IPS-20b (cell line): ENCODE results near the gene EIF3A.

Source experiments
- H3K27ac ChIP-seq: one replicate; pipeline ENCODE4 v1.5.1; 2013; ENCODE audit warnings: low read length
- H3K27me3 ChIP-seq: 2 replicates; pipeline ENCODE4 v1.6.1; 2013; ENCODE audit warnings: mild to moderate bottlenecking, low read length, inconsistent platforms; ENCODE audit not compliant: insufficient read depth
- H3K36me3 ChIP-seq: 2 replicates; pipeline ENCODE4 v1.6.1; 2013; ENCODE audit warnings: low read depth, mild to moderate bottlenecking, inconsistent platforms, low read length, moderate library complexity; ENCODE audit not compliant: insufficient read depth
- H3K4me1 ChIP-seq: 2 replicates; pipeline ENCODE4 v1.6.1; 2013; ENCODE audit warnings: mild to moderate bottlenecking, control low read depth, inconsistent platforms, low read length, moderate library complexity; ENCODE audit not compliant: insufficient read depth
- H3K4me3 ChIP-seq: 2 replicates; pipeline ENCODE4 v1.5.1; 2013; ENCODE audit warnings: mild to moderate bottlenecking, low read length, inconsistent platforms
- H3K9ac ChIP-seq: 2 replicates; pipeline ENCODE4 v1.6.1; 2013; ENCODE audit warnings: low read depth, mild to moderate bottlenecking, inconsistent platforms, low read length, moderate library complexity
- H3K9me3 ChIP-seq: 2 replicates; pipeline ENCODE4 v1.6.1; 2013; ENCODE audit warnings: mild to moderate bottlenecking, low read depth, low read length, inconsistent platforms; ENCODE audit not compliant: insufficient read depth

EIF3A gene

GRCh38 chr10:118992496-118992895, 88.1 kb downstream of the EIF3A start:
- no peak overlapping the region for H3K4me3 ChIP-seq
- no peaks in the 10 kb centered on the region for H3K36me3 ChIP-seq
- no peaks in the 10 kb centered on the region for H3K9me3 ChIP-seq
- H3K9ac ChIP-seq = no peak overlapping the region
- H3K27me3 ChIP-seq = no peaks in the 10 kb centered on the region
- H3K4me1 ChIP-seq = no peaks in the 10 kb centered on the region
- H3K27ac ChIP-seq = no peak overlapping the region

DNA sequence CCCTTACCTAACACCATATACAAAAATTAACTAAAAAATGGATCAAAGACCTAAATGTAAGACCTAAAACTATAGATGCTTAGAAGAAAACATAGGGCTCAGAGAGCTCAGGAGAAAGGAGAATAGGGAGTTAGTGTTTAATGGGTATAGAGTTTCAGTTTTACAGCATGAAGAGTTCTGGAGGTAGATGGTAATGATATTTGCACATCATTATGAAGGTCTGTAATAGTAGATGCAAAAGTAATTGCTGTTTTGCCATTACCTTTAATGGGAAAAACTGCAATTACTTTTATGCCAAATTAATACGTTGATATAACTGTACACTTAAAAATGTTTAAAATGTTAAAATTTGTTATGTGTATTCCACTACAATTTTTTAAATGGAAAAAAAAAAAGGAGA, 90.3 kb downstream of the EIF3A start:
- H3K9ac ChIP-seq = no peak overlapping the region
- no peaks in the 10 kb centered on the region for H3K9me3 ChIP-seq
- H3K36me3 ChIP-seq = no peaks in the 10 kb centered on the region
- H3K4me1 ChIP-seq = no peaks in the 10 kb centered on the region
- H3K4me3 ChIP-seq = no peak overlapping the region
- H3K27ac ChIP-seq = no peak overlapping the region
- H3K27me3 ChIP-seq = no peaks in the 10 kb centered on the region

GRCh38 chr10:118986815-118987790, 93.5 kb downstream of the EIF3A start:
- Histone ChIP-seq H3K9ac (no peak overlapping the region), H3K27ac (no peak overlapping the region), H3K4me1 (peaks cover 5% of the 10 kb centered on the region; the same call in 1 of the 2 replicates), H3K27me3 (no peaks in the 10 kb centered on the region), H3K36me3 (no peaks in the 10 kb centered on the region), H3K9me3 (no peaks in the 10 kb centered on the region), H3K4me3 (no peak overlapping the region)

- Histone ChIP-seq H3K4me3 (no peak overlapping the region), H3K27ac (no peak overlapping the region), H3K9me3 (no peaks in the 10 kb centered on the region), H3K9ac (no peak overlapping the region), H3K36me3 (no peaks in the 10 kb centered on the region), H3K27me3 (no peaks in the 10 kb centered on the region), H3K4me1 (peaks cover 5% of the 10 kb centered on the region; the same call in 1 of the 2 replicates)
These were observed 95.0 kb downstream of the EIF3A start for GRCh38 chr10:118985576-118985975.
